ENCODE results near the gene CRIP2. TPM values are rescaled to one million over a fixed set of nuclear protein-coding genes. Genes with fewer than 3 reads are reported as not detected.

CRIP2 gene
- total and polyA plus RNA-seq, 2 donors (not counting 1 experiment from before 2014, with no cell fraction given) = 6.0 to 81.6 TPM

DNA sequence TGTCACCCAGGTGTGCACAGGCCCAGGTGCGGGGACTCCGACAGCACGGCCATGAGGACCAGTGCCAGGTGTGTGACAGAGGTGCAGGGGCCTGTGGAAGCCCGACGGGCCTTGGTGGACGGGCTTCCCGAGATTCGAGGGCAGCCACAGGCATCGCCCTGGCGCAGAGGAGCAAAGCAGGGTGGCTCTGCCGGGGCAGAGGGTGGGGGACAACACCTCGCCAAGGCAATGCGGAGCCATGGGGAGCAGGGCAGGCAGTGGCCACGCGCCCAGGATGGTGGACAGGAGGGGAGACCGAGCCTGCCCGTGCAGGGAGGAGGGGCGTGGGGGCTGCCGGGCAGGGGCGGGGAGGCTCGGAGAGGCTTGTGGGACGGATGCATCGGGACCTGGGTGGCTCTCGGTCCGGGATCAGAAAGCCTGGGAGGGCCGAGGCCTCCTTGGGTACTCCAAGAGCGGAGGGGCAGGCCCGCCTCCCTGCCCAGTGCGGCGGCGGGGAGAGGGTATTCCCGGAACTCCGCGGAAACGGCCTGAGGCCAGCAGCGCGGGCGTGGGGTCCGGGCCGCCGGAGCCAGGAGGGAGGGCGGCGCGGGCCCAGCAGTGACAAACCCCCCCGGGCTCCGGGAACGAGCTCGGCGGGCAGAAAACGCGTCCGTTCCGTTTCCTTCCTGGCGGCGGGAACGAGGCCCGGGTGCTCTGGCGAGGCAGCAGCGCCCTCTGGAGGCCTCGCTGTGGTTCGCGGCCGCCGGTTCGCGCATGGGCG lies 53.4 kb downstream of the CRIP2 start:
- DNase-seq (peak; percentile 89), ATAC-seq (ENCODE audit: low read depth) (peak; percentile 50)
- H4K20me1 ChIP-seq (ENCODE audit: control insufficient read depth, insufficient read depth, low read length, poor library complexity, severe bottlenecking) = peaks cover 14% of the 10 kb centered on the region
- Mint-ChIP-seq H3K9me3 (ENCODE audit: insufficient read depth) (no peaks in the 10 kb centered on the region), H3K4me3 (peak overlapping the region; percentile 80), H3K27me3 (no peaks in the 10 kb centered on the region), H3K27ac (no peak overlapping the region), H3K4me1 (peaks cover 50% of the 10 kb centered on the region)
- H3K4me1 ChIP-seq (ENCODE audit: control insufficient read depth in 2 of 2, insufficient read depth in 2 of 2, low read length in 2 of 2) = peaks cover 59 to 65% of the 10 kb centered on the region in 2 donors
- 11% methylated on average over 67 of the region's 67 CpGs for WGBS (ENCODE audit: insufficient coverage)
- no peak for TF ChIP-seq EZH2 (IDR thresholded peaks at IDR 0.05; ENCODE audit: borderline replicate concordance, insufficient read depth, low read depth, low read length, poor library complexity, severe bottlenecking)
- TF ChIP-seq, protein P1, sequence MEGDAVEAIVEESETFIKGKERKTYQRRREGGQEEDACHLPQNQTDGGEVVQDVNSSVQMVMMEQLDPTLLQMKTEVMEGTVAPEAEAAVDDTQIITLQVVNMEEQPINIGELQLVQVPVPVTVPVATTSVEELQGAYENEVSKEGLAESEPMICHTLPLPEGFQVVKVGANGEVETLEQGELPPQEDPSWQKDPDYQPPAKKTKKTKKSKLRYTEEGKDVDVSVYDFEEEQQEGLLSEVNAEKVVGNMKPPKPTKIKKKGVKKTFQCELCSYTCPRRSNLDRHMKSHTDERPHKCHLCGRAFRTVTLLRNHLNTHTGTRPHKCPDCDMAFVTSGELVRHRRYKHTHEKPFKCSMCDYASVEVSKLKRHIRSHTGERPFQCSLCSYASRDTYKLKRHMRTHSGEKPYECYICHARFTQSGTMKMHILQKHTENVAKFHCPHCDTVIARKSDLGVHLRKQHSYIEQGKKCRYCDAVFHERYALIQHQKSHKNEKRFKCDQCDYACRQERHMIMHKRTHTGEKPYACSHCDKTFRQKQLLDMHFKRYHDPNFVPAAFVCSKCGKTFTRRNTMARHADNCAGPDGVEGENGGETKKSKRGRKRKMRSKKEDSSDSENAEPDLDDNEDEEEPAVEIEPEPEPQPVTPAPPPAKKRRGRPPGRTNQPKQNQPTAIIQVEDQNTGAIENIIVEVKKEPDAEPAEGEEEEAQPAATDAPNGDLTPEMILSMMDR (IDR thresholded peaks at IDR 0.05) = peak; percentile 85
- CTCF ChIA-PET = interaction anchor here (1.0 to 2.4 kb wide), 9 partner anchors 38 to 323 kb away, joined by 3 to 16 read pairs (median 4); no protein-coding TSS in a partner anchor
- peak overlapping the region; percentile 93 for H2AFZ ChIP-seq (ENCODE audit: insufficient read depth, low read depth, low read length, poor library complexity, severe bottlenecking)
- peak overlapping the region; percentile 76 for H3K9ac ChIP-seq (ENCODE audit: low read length)
- H3K4me3 ChIP-seq (ENCODE audit: control extremely low read depth in 1 of 5, extremely low read depth in 1 of 5, insufficient read depth in 1 of 5, low read depth in 2 of 5, low read length in 4 of 5) = peak overlapping the region in 4 of 5 experiments; percentile 37 to 66 (median 60)
- no peaks in the 10 kb centered on the region for H3K79me2 ChIP-seq (ENCODE audit: control insufficient read depth, insufficient read depth, low read length)
- intact Hi-C loops (cut with micrococcal nuclease) = loop anchor here (1.0 to 5.0 kb wide), 4 partner anchors 37 to 437 kb away; partner anchors contain the start of gene TEDC1
- POLR2A ChIA-PET = no interaction called here
- peak overlapping the region; percentile 100 for H3K4me2 ChIP-seq (replicated peaks; ENCODE audit: low read depth, low read length, poor library complexity, severe bottlenecking)
- H3K27me3 ChIP-seq (replicated peaks in 1 of 4; ENCODE audit: control extremely low read depth in 1 of 4, control insufficient read depth in 3 of 4, insufficient read depth in 4 of 4, low read length in 3 of 4) = peaks cover 0 to 48% (median 9%) of the 10 kb centered on the region in 4 experiments
- peaks cover 0 to 15% (median 0%) of the 10 kb centered on the region in 3 donors for H3K9me3 ChIP-seq (ENCODE audit: control extremely low read depth in 1 of 3, control insufficient read depth in 2 of 3, insufficient read depth in 1 of 3, low read length in 2 of 3)
- H3K27ac ChIP-seq (ENCODE audit: low read length in 2 of 2) = peak overlapping the region in 1 of 2 donors; percentile 30
- no peaks in the 10 kb centered on the region for H3K36me3 ChIP-seq (replicated peaks in 1 of 2; ENCODE audit: control extremely low read depth in 1 of 2, control insufficient read depth in 1 of 2, extremely low read depth in 1 of 2, insufficient read depth in 2 of 2, low read length in 1 of 2)

Data from B cell (primary cell).